Uterus (tissue), 2 donors: ENCODE measurements around the gene TRIM66.

Source experiments
- CTCF ChIP-seq, 4 experiments: fragments of 200-600 bp in 2 of 4; fragments of 450-650 bp in 2 of 4; sonication (generic) in 2 of 4; IDR thresholded peaks; one replicate each; pipeline ENCODE4 v1.5.1; 2016 to 2019; ENCODE audit warnings: antibody characterized with exemption in 4 of 4, mild to moderate bottlenecking in 2 of 4, moderate library complexity in 1 of 4
- POLR2A ChIP-seq, 2 donors: fragments of 450-650 bp; IDR thresholded peaks; one replicate each; pipeline ENCODE4 v1.6.1; 2016; ENCODE audit warnings: antibody characterized with exemption in 2 of 2, mild to moderate bottlenecking in 1 of 2, moderate library complexity in 1 of 2

GRCh38 chr11:8702598-8702915 lies 20.1 kb upstream of the TRIM66 start:
- no peak for TF ChIP-seq CTCF (IDR thresholded peaks at IDR 0.05)
- TF ChIP-seq POLR2A (IDR thresholded peaks at IDR 0.05), result no peak
